Psoas muscle (tissue), 8 donors: Measurements from ENCODE around the gene CIROP. TPM values are rescaled to one million over a fixed set of nuclear protein-coding genes. Genes with fewer than 3 reads are reported as not detected.
"Not testable (repeated sequence)": the region's sequence is repeated elsewhere in the genome, so short reads cannot be mapped to it uniquely, and the experiment has no call there.

Experiments used
- ATAC-seq, 4 donors: fragments of 200-7000 bp; cut with Tn5 transposase; one replicate each; pipeline ENCODE4 v1.9.1; 2020; ENCODE audit warnings: moderate library complexity in 3 of 4, mild to moderate bottlenecking in 2 of 4
- DNase-seq, 2 donors: peaks; one replicate each; pipeline ENCODE4 v3.0.0-alpha.2; 2020
- H3K27ac ChIP-seq: fragments of 200-600 bp; one replicate; pipeline ENCODE4 v1.8.0; 2022
- H3K27me3 ChIP-seq, 3 donors: fragments of 200-600 bp in 1 of 3; one replicate each; pipeline versions ENCODE4 v1.6.1 to v1.8.0; 2013 to 2022; ENCODE audit warnings: low read length in 2 of 3, mild to moderate bottlenecking in 2 of 3, moderate library complexity in 1 of 3; ENCODE audit not compliant: insufficient read depth in 3 of 3
- H3K36me3 ChIP-seq, 2 donors: fragments of 200-600 bp in 1 of 2; one replicate each; pipeline versions ENCODE4 v1.6.1 to v1.8.0; 2013 to 2022; ENCODE audit warnings: low read depth in 1 of 2, mild to moderate bottlenecking in 1 of 2, moderate library complexity in 1 of 2; ENCODE audit not compliant: insufficient read depth in 1 of 2
- H3K4me1 ChIP-seq: fragments of 200-600 bp; one replicate; pipeline ENCODE4 v1.8.0; 2022
- H3K4me3 ChIP-seq: fragments of 200-600 bp; one replicate; pipeline ENCODE4 v1.8.0; 2022; ENCODE audit warnings: mild to moderate bottlenecking
- H3K9me3 ChIP-seq: fragments of 200-600 bp; one replicate; pipeline ENCODE4 v1.8.0; 2022
- CTCF ChIP-seq: fragments of 200-600 bp; IDR thresholded peaks from one replicate; pipeline ENCODE4 v1.8.0; 2022; ENCODE audit warnings: antibody characterized with exemption
- WGBS, 3 donors: extraction: QIAGEN DNeasy Blood & Tissue Kit; methylation state at CpG; one replicate each; pipeline versions ENCODE4 v1.1.6 to v1.1.7; 2013; 5-methylcytosine and 5-hydroxymethylcytosine counted together
- intact Hi-C, 2 donors: fragments of 100-400 bp; cut with DNase I; formaldehyde crosslinking; loops; one replicate each; pipeline versions ENCODE4 v1.11.0 to v1.14.2; 2022
- polyA plus RNA-seq, 3 donors: library from polyadenylated mRNA; stranded (reverse); fragments of 200-250 nt; gene quantifications; one replicate each; pipeline ENCODE4 v1.2.3, GENCODE V29; 2013
- total RNA-seq, 4 donors: library from RNA; stranded (reverse); fragmentation: NEBNext Ultra II Directional in 2 of 4; extraction: Animal tissue kit (Norgen Biotek cat#: 25700) in 2 of 4; gene quantifications; one replicate each; pipeline versions ENCODE4 v1.2.1 to v1.2.4, GENCODE V29; 2021 to 2023
- donor health status: healthy with polysubstance abuse.
- donor health status: DM: no; HTN: no; CAD: no; lungs with moderate emphysema.
- donor health status: Bipolar disorder and iron deficiency.
- donor health status: healthy.
- donor health status: DM: yes; HTN: yes; CAD: no.
- donor health status: DM: no; HTN: no; CAD: no.
- donor health status: DM: no; HTN: no; CAD: no.
- donor health status: DM: yes; HTN: yes; CAD: no.

CIROP gene
- total and polyA plus RNA-seq, 7 donors, result 0.03 TPM; not detected in 6

- H3K4me1 ChIP-seq, result peaks cover 1% of the 10 kb centered on the region
- no peak overlapping the region for H3K27ac ChIP-seq
- ATAC-seq (no peak), DNase-seq (no peak)
- TF ChIP-seq CTCF, result no peak
- H3K36me3 ChIP-seq, result no peaks in the 10 kb centered on the region
- no peak overlapping the region for H3K4me3 ChIP-seq
- intact Hi-C loops, result no loop called here
- H3K27me3 ChIP-seq, result peaks cover 0 to 7% (median 3%) of the 10 kb centered on the region in 3 donors
- 68 to 85% (median 81%) methylated on average over 1 of the region's 1 CpG for WGBS, 3 donors
- H3K9me3 ChIP-seq, result no peaks in the 10 kb centered on the region
These were observed 5.0 kb upstream of the CIROP start for GRCh38 chr14:23109769-23110168.

- H3K27ac ChIP-seq, H3K9me3 ChIP-seq, intact Hi-C loops, ATAC-seq, DNase-seq, H3K4me1 ChIP-seq, H3K27me3 ChIP-seq, H3K36me3 ChIP-seq, H3K4me3 ChIP-seq: not testable (repeated sequence)
- 87 to 91% (median 91%) methylated on average over 24 of the region's 24 CpGs for WGBS, 3 donors
These were observed 3.4 kb upstream of the CIROP start for GRCh38 chr14:23108169-23108568.

- H3K4me3 ChIP-seq, H3K27me3 ChIP-seq, H3K9me3 ChIP-seq, H3K27ac ChIP-seq, intact Hi-C loops, DNase-seq, H3K36me3 ChIP-seq, ATAC-seq, H3K4me1 ChIP-seq: not testable (repeated sequence)
- 78 to 92% (median 87%) methylated on average over 2 of the region's 5 CpGs for WGBS, 3 donors
These were observed 2.8 kb upstream of the CIROP start for GRCh38 chr14:23107620-23108019.

- no peaks in the 10 kb centered on the region for H3K4me1 ChIP-seq
- H3K27me3 ChIP-seq, result no peaks in the 10 kb centered on the region
- H3K36me3 ChIP-seq, result no peaks in the 10 kb centered on the region
- no peak for TF ChIP-seq CTCF
- intact Hi-C loops, result no loop called here
- no peaks in the 10 kb centered on the region for H3K9me3 ChIP-seq
- H3K4me3 ChIP-seq, result no peak overlapping the region
- DNase-seq (no peak), ATAC-seq (no peak)
- no peak overlapping the region for H3K27ac ChIP-seq
These were observed 1.9 kb upstream of the CIROP start for GRCh38 chr14:23106747-23107045.

GRCh38 chr14:23105348-23105824 is 597 bp upstream of the CIROP start:
- no peak for TF ChIP-seq CTCF
- Histone ChIP-seq H3K27ac (no peak overlapping the region), H3K27me3 (no peaks in the 10 kb centered on the region), H3K9me3 (no peaks in the 10 kb centered on the region), H3K4me3 (no peak overlapping the region), H3K4me1 (no peaks in the 10 kb centered on the region), H3K36me3 (no peaks in the 10 kb centered on the region)
- DNase-seq (no peak), ATAC-seq (no peak)
- intact Hi-C loops, result no loop called here
- WGBS, 3 donors, result 85 to 93% (median 89%) methylated on average over 4 of the region's 4 CpGs

- ATAC-seq (no peak), DNase-seq (no peak)
- TF ChIP-seq CTCF, result no peak
- Histone ChIP-seq H3K9me3 (no peaks in the 10 kb centered on the region), H3K27ac (no peak overlapping the region), H3K27me3 (no peaks in the 10 kb centered on the region), H3K4me1 (no peaks in the 10 kb centered on the region), H3K4me3 (no peak overlapping the region), H3K36me3 (peaks cover 0 to 3% of the 10 kb centered on the region in 2 donors)
- intact Hi-C loops, result no loop called here
- 86 to 87% (median 87%) methylated on average over 6 of the region's 6 CpGs for WGBS, 3 donors
These were observed 659 bp downstream of the CIROP start for GRCh38 chr14:23104070-23104590.
